ENCODE measurements around the gene NECAB3.

Gene NECAB3

GRCh38 chr20:33622705-33623365 is 51.4 kb downstream of the NECAB3 start:
- no peak for DNase-seq (ENCODE audit: low read depth in 2 of 2)

DNA sequence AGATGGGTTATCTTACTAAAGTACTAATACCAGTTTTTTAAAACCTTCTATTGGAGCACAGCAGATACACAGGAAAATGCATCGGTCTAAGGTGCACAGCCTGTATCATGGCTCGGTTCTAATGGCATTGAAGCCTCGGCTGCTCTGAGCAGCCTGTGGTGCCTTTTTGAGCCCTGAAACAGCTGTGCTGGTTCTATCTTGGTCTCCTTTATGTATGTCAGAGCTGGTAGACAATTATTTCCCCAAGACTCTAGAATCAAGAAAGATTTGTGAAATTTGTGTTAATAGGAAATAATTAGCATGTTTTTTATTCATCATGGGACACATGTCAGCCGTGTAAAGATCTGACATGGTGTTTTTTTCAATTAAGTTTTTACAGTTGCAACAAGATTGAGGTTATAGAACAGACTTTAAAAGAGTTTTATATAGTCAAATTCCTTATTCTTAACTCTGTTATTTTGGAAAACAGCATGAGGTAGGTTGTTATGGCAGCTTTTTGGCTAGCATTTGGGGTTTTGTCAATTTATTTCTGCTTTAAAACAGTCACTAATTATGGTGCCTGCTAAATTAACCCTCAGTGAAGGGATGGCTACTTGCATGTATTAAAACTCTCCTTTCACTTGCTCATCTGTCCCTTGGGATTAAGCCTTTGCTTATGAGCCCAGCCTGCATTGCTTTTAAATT is 52.4 kb downstream of the NECAB3 start:
- DNase-seq (ENCODE audit: low read depth in 2 of 2), result no peak

DNA sequence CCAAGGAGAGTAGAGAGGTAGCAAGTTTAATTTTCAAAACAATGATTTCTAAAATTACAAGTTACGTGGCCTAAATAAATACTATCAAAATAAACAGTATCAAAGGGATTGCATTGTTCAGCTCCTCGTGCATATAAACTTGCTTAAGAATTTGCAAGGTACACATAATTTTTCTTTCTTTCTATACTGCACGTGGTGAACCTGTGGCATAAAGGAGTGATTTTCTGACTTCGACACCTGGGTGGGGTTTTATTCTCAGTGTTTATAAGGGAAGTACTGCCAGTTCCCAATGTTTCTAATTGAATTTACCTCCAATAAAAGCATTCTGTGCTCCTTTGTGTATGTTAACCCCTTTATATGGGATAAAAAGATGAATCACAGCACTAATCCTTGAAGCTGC is 62.2 kb downstream of the NECAB3 start:
- no peak for DNase-seq (ENCODE audit: low read depth in 2 of 2)

DNA sequence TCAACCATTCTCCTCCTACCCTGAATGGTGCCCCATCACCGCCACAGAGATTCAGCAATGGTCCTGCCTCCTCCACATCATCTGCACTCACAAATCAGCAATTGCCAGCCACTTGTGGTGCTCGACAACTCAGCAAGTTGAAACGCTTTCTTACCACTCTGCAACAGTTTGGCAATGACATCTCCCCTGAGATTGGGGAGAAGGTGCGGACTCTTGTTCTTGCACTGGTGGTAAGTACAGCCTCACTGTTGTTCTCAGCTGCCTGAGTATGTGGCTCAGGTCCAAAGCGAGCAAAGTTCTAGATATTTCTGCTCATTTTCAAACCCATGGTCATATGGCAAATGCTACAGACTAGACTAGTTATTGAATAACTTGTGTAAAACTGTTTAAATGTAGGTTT is 63.1 kb downstream of the NECAB3 start:
- DNase-seq (ENCODE audit: low read depth in 2 of 2), result no peak

GRCh38 chr20:33609504-33609903 is 64.7 kb downstream of the NECAB3 start:
- no peak for DNase-seq (ENCODE audit: low read depth in 2 of 2)
